Endothelial cell (in vitro differentiated cells): ENCODE measurements around the gene SLC15A4. TPM values are rescaled to one million over a fixed set of nuclear protein-coding genes. Genes with fewer than 3 reads are reported as not detected.

Experiments
- DNase-seq: peaks from one replicate; pipeline ENCODE4 v3.0.0; 2021; ENCODE audit warnings: low spot score
- H3K27ac Mint-ChIP-seq: one replicate; pipeline ENCODE4 v1.8.0; 2021; ENCODE audit warnings: mixed read lengths, inconsistent platforms; ENCODE audit not compliant: unreplicated experiment
- H3K27me3 Mint-ChIP-seq: one replicate; pipeline ENCODE4 v1.8.0; 2021; ENCODE audit warnings: mild to moderate bottlenecking, moderate library complexity, mixed read lengths, inconsistent platforms; ENCODE audit not compliant: unreplicated experiment
- H3K36me3 Mint-ChIP-seq: one replicate; pipeline ENCODE4 v1.8.0; 2021; ENCODE audit warnings: mild to moderate bottlenecking, low read depth, mixed read lengths, inconsistent platforms; ENCODE audit not compliant: unreplicated experiment
- H3K4me1 Mint-ChIP-seq: one replicate; pipeline ENCODE4 v1.8.0; 2021; ENCODE audit warnings: mild to moderate bottlenecking, mixed read lengths, inconsistent platforms; ENCODE audit not compliant: unreplicated experiment
- H3K4me3 Mint-ChIP-seq: one replicate; pipeline ENCODE4 v1.8.0; 2021; ENCODE audit warnings: mild to moderate bottlenecking, mixed read lengths, inconsistent platforms; ENCODE audit not compliant: unreplicated experiment
- H3K9me3 Mint-ChIP-seq: one replicate; pipeline ENCODE4 v1.8.0; 2021; ENCODE audit warnings: mixed read lengths, inconsistent platforms; ENCODE audit not compliant: unreplicated experiment
- CTCF ChIP-seq: fragments of 200-600 bp; sonication (generic); IDR thresholded peaks from one replicate; pipeline ENCODE4 v1.5.0; 2021; ENCODE audit warnings: antibody characterized with exemption; ENCODE audit not compliant: unreplicated experiment
- total RNA-seq: library from RNA; stranded (reverse); fragmentation: NEBNext Ultra II Directional; extraction: Animal tissue kit (Norgen Biotek cat#: 25700); gene quantifications from one replicate; pipeline ENCODE4 v1.2.1, GENCODE V29; 2021; ENCODE audit not compliant: unreplicated experiment

Gene SLC15A4
- total RNA-seq, 1 donor from 2014 or later = 8.1 TPM

- Mint-ChIP-seq H3K27ac (no peak overlapping the region), H3K27me3 (peaks cover 9% of the 10 kb centered on the region), H3K4me1 (peaks cover 2% of the 10 kb centered on the region), H3K36me3 (no peaks in the 10 kb centered on the region), H3K9me3 (peaks cover 24% of the 10 kb centered on the region), H3K4me3 (no peak overlapping the region)
- no peak for DNase-seq
- no peak for TF ChIP-seq CTCF
These were observed 40.9 kb upstream of the SLC15A4 start for GRCh38 chr12:128864516-128865186.

GRCh38 chr12:128863957-128864356 is 40.2 kb upstream of the SLC15A4 start:
- Mint-ChIP-seq H3K27ac (no peak overlapping the region), H3K4me3 (no peak overlapping the region)

GRCh38 chr12:128861226-128862016 is 37.7 kb upstream of the SLC15A4 start:
- Mint-ChIP-seq H3K9me3 (peaks cover 13% of the 10 kb centered on the region), H3K27ac (no peak overlapping the region), H3K4me1 (peaks cover 2% of the 10 kb centered on the region), H3K27me3 (peaks cover 8% of the 10 kb centered on the region), H3K4me3 (no peak overlapping the region), H3K36me3 (no peaks in the 10 kb centered on the region)
- TF ChIP-seq CTCF = no peak
- no peak for DNase-seq

More at GRCh38 chr12:128863957-128864356, 40.2 kb upstream of the SLC15A4 start:
- Mint-ChIP-seq H3K4me1 (peaks cover 2% of the 10 kb centered on the region), H3K36me3 (no peaks in the 10 kb centered on the region), H3K9me3 (peaks cover 25% of the 10 kb centered on the region), H3K27me3 (peaks cover 9% of the 10 kb centered on the region)
- no peak for DNase-seq
- TF ChIP-seq CTCF = no peak

- Mint-ChIP-seq H3K4me3 (no peak overlapping the region), H3K9me3 (peaks cover 6% of the 10 kb centered on the region), H3K36me3 (no peaks in the 10 kb centered on the region), H3K4me1 (peaks cover 2% of the 10 kb centered on the region), H3K27me3 (peaks cover 12% of the 10 kb centered on the region), H3K27ac (no peak overlapping the region)
- no peak for TF ChIP-seq CTCF
- DNase-seq = no peak
These were observed 35.6 kb upstream of the SLC15A4 start for GRCh38 chr12:128859311-128859710.
